ENCODE measurements around the gene POU6F2.

POU6F2 gene

GRCh38 chr7:39260279-39260844, 282.7 kb downstream of the POU6F2 start:
- 100% methylated on average over 1 of the region's 2 CpGs for WGBS (ENCODE audit: extremely low coverage, insufficient coverage, low lambda C conversion rate)
- Histone ChIP-seq H4K8ac (ENCODE audit: low read depth, low read length) (no peak overlapping the region), H3K23ac (ENCODE audit: low read length) (no peak overlapping the region), H3K79me2 (ENCODE audit: control insufficient read depth, insufficient read depth, low read length) (no peaks in the 10 kb centered on the region), H3K79me1 (ENCODE audit: low read length) (no peaks in the 10 kb centered on the region), H3K27me3 (ENCODE audit: insufficient read depth, low read length, poor library complexity) (no peaks in the 10 kb centered on the region), H3K36me3 (ENCODE audit: control insufficient read depth, insufficient read depth, low read length) (no peaks in the 10 kb centered on the region), H3K18ac (ENCODE audit: low read length) (no peak overlapping the region), H3K4me2 (ENCODE audit: low read length) (no peak overlapping the region), H2BK15ac (replicated peaks; ENCODE audit: low read depth) (no peak overlapping the region), H2AK5ac (ENCODE audit: low read length) (peak overlapping the region; percentile 14), H2BK120ac (ENCODE audit: low read depth, low read length) (no peak overlapping the region), H4K5ac (ENCODE audit: low read length) (no peak overlapping the region), H3K4ac (ENCODE audit: low read depth, low read length) (no peak overlapping the region), H3K4me3 (ENCODE audit: low read length) (no peak overlapping the region), H3K27ac (ENCODE audit: low read depth, low read length) (no peak overlapping the region), H3K4me1 (ENCODE audit: control insufficient read depth, low read depth, low read length) (no peaks in the 10 kb centered on the region), H3K9ac (ENCODE audit: low read length) (no peak overlapping the region), H3K56ac (ENCODE audit: low read length) (no peak overlapping the region), H2BK5ac (ENCODE audit: low read length) (no peak overlapping the region)
- DNase-seq, result peak; percentile 11

GRCh38 chr7:39261771-39262170, 284.1 kb downstream of the POU6F2 start:
- Histone ChIP-seq H3K23ac (ENCODE audit: low read length) (no peak overlapping the region), H3K56ac (ENCODE audit: low read length) (no peak overlapping the region), H3K4me1 (ENCODE audit: control insufficient read depth, low read depth, low read length) (no peaks in the 10 kb centered on the region), H2BK15ac (replicated peaks; ENCODE audit: low read depth) (no peak overlapping the region), H3K4me3 (ENCODE audit: low read length) (no peak overlapping the region), H2BK120ac (ENCODE audit: low read depth, low read length) (no peak overlapping the region), H3K4me2 (ENCODE audit: low read length) (no peak overlapping the region), H3K79me2 (ENCODE audit: control insufficient read depth, insufficient read depth, low read length) (no peaks in the 10 kb centered on the region), H3K36me3 (ENCODE audit: control insufficient read depth, insufficient read depth, low read length) (no peaks in the 10 kb centered on the region), H3K18ac (ENCODE audit: low read length) (no peak overlapping the region), H4K5ac (ENCODE audit: low read length) (no peak overlapping the region), H3K79me1 (ENCODE audit: low read length) (no peaks in the 10 kb centered on the region), H4K8ac (ENCODE audit: low read depth, low read length) (no peak overlapping the region), H2AK5ac (ENCODE audit: low read length) (no peak overlapping the region), H3K27ac (ENCODE audit: low read depth, low read length) (no peak overlapping the region), H3K4ac (ENCODE audit: low read depth, low read length) (no peak overlapping the region), H3K9ac (ENCODE audit: low read length) (no peak overlapping the region), H2BK5ac (ENCODE audit: low read length) (no peak overlapping the region), H3K27me3 (ENCODE audit: insufficient read depth, low read length, poor library complexity) (no peaks in the 10 kb centered on the region)
- no CpG with 5 or more reads among the region's 2 CpGs for WGBS (ENCODE audit: extremely low coverage, insufficient coverage, low lambda C conversion rate)
- DNase-seq, result no peak

GRCh38 chr7:39265641-39266591, 288.2 kb downstream of the POU6F2 start:
- H2BK5ac ChIP-seq (ENCODE audit: low read length), result no peak overlapping the region
- no peak overlapping the region for H3K23ac ChIP-seq (ENCODE audit: low read length)
- no peak overlapping the region for H3K4me3 ChIP-seq (ENCODE audit: low read length)
- no peaks in the 10 kb centered on the region for H3K36me3 ChIP-seq (ENCODE audit: control insufficient read depth, insufficient read depth, low read length)
- no peak overlapping the region for H3K4ac ChIP-seq (ENCODE audit: low read depth, low read length)
- H3K79me1 ChIP-seq (ENCODE audit: low read length), result no peaks in the 10 kb centered on the region
- H3K4me2 ChIP-seq (ENCODE audit: low read length), result no peak overlapping the region
- no peak overlapping the region for H4K5ac ChIP-seq (ENCODE audit: low read length)
- H4K8ac ChIP-seq (ENCODE audit: low read depth, low read length), result no peak overlapping the region
- WGBS (ENCODE audit: extremely low coverage, insufficient coverage, low lambda C conversion rate), result no CpG with 5 or more reads among the region's 9 CpGs
- H2AK5ac ChIP-seq (ENCODE audit: low read length), result no peak overlapping the region
- H3K4me1 ChIP-seq (ENCODE audit: control insufficient read depth, low read depth, low read length), result no peaks in the 10 kb centered on the region
- no peak overlapping the region for H3K27ac ChIP-seq (ENCODE audit: low read depth, low read length)
- H2BK120ac ChIP-seq (ENCODE audit: low read depth, low read length), result no peak overlapping the region
- no peak overlapping the region for H3K56ac ChIP-seq (ENCODE audit: low read length)
- no peak overlapping the region for H3K18ac ChIP-seq (ENCODE audit: low read length)
- no peaks in the 10 kb centered on the region for H3K27me3 ChIP-seq (ENCODE audit: insufficient read depth, low read length, poor library complexity)
- H3K9ac ChIP-seq (ENCODE audit: low read length), result no peak overlapping the region
- H2BK15ac ChIP-seq (replicated peaks; ENCODE audit: low read depth), result no peak overlapping the region
- no peaks in the 10 kb centered on the region for H3K79me2 ChIP-seq (ENCODE audit: control insufficient read depth, insufficient read depth, low read length)
- DNase-seq, result no peak

GRCh38 chr7:39269034-39269433, 291.3 kb downstream of the POU6F2 start:
- H2BK15ac ChIP-seq (replicated peaks; ENCODE audit: low read depth), result no peak overlapping the region
- H3K79me2 ChIP-seq (ENCODE audit: control insufficient read depth, insufficient read depth, low read length), result no peaks in the 10 kb centered on the region
- H3K4me2 ChIP-seq (ENCODE audit: low read length), result no peak overlapping the region
- H3K27ac ChIP-seq (ENCODE audit: low read depth, low read length), result no peak overlapping the region
- H3K4me3 ChIP-seq (ENCODE audit: low read length), result no peak overlapping the region
- H3K9ac ChIP-seq (ENCODE audit: low read length), result no peak overlapping the region
- H3K4me1 ChIP-seq (ENCODE audit: control insufficient read depth, low read depth, low read length), result peaks cover 2% of the 10 kb centered on the region
- no peak overlapping the region for H2BK5ac ChIP-seq (ENCODE audit: low read length)
- no peaks in the 10 kb centered on the region for H3K36me3 ChIP-seq (ENCODE audit: control insufficient read depth, insufficient read depth, low read length)
- no peak overlapping the region for H3K56ac ChIP-seq (ENCODE audit: low read length)
- H2AK5ac ChIP-seq (ENCODE audit: low read length), result no peak overlapping the region
- no peak overlapping the region for H3K4ac ChIP-seq (ENCODE audit: low read depth, low read length)
- WGBS (ENCODE audit: extremely low coverage, insufficient coverage, low lambda C conversion rate), result no CpG with 5 or more reads among the region's 2 CpGs
- H3K18ac ChIP-seq (ENCODE audit: low read length), result no peak overlapping the region
- H4K5ac ChIP-seq (ENCODE audit: low read length), result no peak overlapping the region
- no peak overlapping the region for H2BK120ac ChIP-seq (ENCODE audit: low read depth, low read length)
- no peak overlapping the region for H4K8ac ChIP-seq (ENCODE audit: low read depth, low read length)
- H3K23ac ChIP-seq (ENCODE audit: low read length), result no peak overlapping the region
- H3K27me3 ChIP-seq (ENCODE audit: insufficient read depth, low read length, poor library complexity), result no peaks in the 10 kb centered on the region
- no peaks in the 10 kb centered on the region for H3K79me1 ChIP-seq (ENCODE audit: low read length)
- DNase-seq, result no peak

GRCh38 chr7:39270018-39270417, 292.3 kb downstream of the POU6F2 start:
- Histone ChIP-seq H3K36me3 (ENCODE audit: control insufficient read depth, insufficient read depth, low read length) (no peaks in the 10 kb centered on the region), H3K4me3 (ENCODE audit: low read length) (no peak overlapping the region), H3K23ac (ENCODE audit: low read length) (no peak overlapping the region), H3K79me1 (ENCODE audit: low read length) (no peaks in the 10 kb centered on the region), H3K27me3 (ENCODE audit: insufficient read depth, low read length, poor library complexity) (no peaks in the 10 kb centered on the region), H4K5ac (ENCODE audit: low read length) (no peak overlapping the region), H3K4me1 (ENCODE audit: control insufficient read depth, low read depth, low read length) (peaks cover 2% of the 10 kb centered on the region), H2BK15ac (replicated peaks; ENCODE audit: low read depth) (no peak overlapping the region), H3K56ac (ENCODE audit: low read length) (no peak overlapping the region), H2BK120ac (ENCODE audit: low read depth, low read length) (no peak overlapping the region), H3K9ac (ENCODE audit: low read length) (no peak overlapping the region), H3K4ac (ENCODE audit: low read depth, low read length) (no peak overlapping the region), H3K4me2 (ENCODE audit: low read length) (no peak overlapping the region), H3K18ac (ENCODE audit: low read length) (no peak overlapping the region), H2BK5ac (ENCODE audit: low read length) (no peak overlapping the region), H2AK5ac (ENCODE audit: low read length) (no peak overlapping the region), H3K79me2 (ENCODE audit: control insufficient read depth, insufficient read depth, low read length) (no peaks in the 10 kb centered on the region), H3K27ac (ENCODE audit: low read depth, low read length) (no peak overlapping the region), H4K8ac (ENCODE audit: low read depth, low read length) (no peak overlapping the region)
- WGBS (ENCODE audit: extremely low coverage, insufficient coverage, low lambda C conversion rate), result no CpG with 5 or more reads among the region's 5 CpGs
- no peak for DNase-seq
